Measurements from ENCODE around the gene C1QA.
"Not testable (repeated sequence)": the region's sequence is repeated elsewhere in the genome, so short reads cannot be mapped to it uniquely, and the experiment has no call there.

C1QA gene

GRCh38 chr1:22643381-22643780 is 7.0 kb downstream of the C1QA start, which contains the start of gene C1QC:
Gene C1QC, plus strand, starts transcription at chr1:22643633. Its CDS starts 391 bp downstream, at chr1:22644024.
- no peak for FAIRE-seq

DNA sequence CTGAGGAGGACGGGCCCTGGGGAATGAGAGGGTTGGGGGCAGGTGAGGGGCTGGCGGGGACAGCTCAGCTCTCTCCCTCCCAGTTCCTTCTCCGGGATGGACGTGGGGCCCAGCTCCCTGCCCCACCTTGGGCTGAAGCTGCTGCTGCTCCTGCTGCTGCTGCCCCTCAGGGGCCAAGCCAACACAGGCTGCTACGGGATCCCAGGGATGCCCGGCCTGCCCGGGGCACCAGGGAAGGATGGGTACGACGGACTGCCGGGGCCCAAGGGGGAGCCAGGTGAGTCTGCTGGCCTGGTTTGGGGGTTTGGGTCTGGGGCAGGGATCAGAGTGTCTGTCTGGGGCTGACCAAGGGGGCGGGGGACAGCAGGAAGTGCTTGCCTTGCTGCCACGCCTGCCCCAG is 7.5 kb downstream of the C1QA start:
- no peak for FAIRE-seq

DNA sequence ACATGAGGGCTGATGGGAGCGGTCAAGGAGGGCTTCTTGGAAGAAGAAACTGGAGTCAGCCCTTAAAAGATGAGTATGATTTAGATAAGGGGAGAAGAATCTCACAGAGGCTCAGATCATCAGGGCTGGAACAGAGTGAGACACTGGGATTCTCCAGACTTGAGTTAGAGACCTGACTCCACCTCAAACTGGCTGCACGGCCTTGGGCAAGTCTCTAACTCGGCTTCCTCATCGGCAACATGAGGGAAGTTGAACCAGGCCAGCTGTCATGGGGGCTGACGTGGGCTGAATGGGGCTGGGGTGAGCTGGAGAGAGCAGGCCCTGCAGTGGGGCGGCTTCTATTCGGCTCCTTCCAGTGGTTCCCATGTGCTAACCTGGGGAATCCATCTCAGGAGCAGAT is 9.5 kb downstream of the C1QA start:
- no peak for FAIRE-seq

- FAIRE-seq = no peak
Observed at GRCh38 chr1:22646384-22646783, 10.0 kb downstream of the C1QA start.

DNA sequence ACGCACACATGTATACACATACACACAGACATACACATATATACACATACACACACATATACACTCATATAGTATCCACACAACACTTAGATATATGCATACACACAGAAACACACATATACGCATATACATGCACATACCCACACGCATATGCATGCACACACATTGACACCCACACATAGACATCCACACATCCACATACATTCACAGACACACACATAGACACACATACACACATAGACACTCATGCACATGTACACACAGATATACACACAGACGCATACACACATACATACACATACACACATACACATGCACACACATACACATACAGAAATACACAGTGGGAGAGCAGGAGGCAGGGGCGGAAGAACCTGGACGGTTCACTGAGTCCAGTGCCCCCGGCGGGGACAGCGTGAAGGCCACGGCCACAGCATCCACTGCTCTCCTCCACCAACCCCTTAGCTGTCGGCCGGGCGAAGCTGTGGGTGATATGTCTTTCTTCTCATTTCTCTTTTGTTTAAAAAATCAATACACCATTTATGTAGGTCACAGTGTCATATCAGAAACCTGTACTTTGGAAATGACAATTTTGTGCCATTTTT is 13.8 kb downstream of the C1QA start:
- FAIRE-seq = no peak

DNA sequence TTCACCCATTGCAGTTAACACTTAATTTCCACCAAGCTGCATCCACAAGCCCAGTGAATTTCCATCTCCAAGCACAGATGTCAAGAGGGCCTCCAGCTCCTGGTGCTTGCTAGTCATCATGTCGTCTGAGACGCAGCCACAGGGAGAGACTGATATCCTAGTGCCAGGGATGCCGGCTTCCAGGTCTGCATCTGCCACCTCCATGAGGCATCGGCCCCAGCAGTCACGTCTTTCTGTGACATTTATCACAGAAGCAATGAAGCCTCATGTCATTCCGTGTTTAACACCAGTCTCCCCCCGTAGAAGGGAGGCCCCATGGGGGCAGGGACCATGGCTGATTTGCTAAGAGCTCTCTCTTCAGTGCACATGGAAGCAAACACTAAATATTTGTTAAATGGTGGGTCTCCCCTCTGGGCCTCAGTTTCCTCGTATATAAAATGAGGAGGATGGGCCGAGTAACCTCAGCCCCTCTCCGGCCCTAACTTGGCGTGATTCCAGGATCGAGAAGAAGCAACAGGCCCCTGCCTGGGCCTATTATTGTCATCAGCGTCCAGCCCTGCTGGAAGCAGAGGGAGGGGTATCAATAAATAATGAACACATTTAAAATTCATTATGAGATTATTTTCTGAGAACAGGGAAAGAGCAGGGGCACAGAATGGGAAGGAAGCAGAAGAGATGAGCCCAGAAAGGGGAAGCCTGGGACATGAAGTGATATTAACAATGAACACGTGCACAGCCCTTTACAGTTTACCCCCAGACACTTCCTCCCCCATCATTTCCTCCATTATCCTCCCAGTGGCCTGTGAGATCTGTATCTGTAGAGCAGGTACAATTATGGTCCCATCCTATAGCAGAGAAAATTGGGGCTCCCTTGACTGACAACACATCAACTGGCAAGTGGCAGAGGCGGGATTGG is 15.8 kb downstream of the C1QA start:
- FAIRE-seq = no peak

DNA sequence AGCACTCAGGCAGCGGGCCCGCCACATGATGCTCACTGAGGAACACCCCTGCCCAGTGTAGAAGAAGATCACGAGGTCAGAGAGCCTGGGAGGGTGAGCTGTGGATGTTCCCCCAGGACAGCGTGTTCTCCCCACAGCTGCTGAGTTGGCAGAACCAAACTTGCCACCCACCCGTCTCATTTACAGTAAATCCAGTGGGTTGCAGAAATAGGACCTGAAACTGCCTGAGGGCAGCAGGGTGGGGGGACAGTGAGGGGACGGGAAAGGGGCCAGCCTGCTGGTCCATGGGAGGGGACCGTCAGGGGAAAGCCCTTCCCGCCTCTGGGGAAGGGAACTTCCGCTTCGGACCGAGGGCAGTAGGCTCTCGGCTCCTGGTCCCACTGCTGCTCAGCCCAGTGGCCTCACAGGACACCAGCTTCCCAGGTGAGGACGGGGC is 16.5 kb downstream of the C1QA start, which contains the start of gene C1QB:
Gene C1QB (plus strand): TSS at position 356 of the 436 bp plus-strand sequence. CDS start 6,227 bp downstream, outside the sequence.
- FAIRE-seq = no peak

DNA sequence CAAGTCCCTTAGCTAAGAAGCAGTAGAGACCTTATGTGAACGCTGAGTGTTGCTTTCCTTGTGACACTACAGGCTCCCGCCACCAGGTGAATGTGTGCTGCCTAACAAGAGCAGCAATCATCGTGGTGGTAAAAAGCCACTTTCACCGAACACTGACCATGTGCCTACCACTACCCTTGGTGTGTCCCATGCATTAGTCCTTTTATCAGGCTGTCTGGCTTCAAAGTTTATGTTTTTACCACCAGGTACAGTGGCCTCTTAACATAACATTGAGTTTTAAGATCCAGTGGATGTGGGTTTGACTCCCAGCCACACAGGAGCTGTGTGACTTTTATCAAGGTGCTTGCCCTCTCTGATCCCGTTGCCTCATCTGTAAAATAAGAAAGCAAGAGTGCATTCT is 18.3 kb downstream of the C1QA start:
- FAIRE-seq = no peak

DNA sequence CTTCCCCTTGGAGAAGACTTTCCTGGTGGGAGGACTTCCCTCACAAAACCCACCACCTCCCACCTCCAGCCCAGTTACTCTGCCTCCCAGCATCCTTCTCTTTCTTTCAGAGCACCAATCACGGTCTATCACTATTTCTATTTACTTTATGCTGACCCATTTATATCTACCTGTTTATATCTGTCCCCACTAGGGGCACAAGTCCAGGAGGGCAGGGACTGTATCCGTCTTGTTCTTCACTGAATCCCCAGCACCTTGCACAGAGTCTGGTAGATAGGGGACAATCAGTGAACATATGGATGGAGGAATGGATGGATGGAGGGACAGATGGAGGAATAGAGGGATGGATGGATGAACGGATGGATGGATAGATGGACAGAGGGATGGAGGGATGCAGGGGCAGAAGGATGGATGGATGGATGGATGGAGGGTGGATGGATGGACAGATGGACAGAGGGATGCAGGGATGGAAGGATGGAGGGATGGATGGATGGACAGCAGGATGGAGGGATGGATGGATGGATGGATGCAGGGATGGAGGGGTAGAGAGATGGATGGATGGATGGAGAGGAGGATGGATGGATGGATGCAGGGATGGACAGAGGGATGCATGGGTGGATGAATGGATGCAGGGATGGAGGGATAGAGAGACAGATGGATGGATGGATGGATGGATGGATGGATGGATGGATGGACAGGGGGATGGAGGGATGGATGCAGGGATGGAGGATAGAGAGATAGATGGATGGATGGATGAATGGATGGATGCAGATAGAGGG is 22.1 kb downstream of the C1QA start:
- FAIRE-seq = no peak

- no peak for FAIRE-seq
Observed at GRCh38 chr1:22660716-22661241, 24.4 kb downstream of the C1QA start.

DNA sequence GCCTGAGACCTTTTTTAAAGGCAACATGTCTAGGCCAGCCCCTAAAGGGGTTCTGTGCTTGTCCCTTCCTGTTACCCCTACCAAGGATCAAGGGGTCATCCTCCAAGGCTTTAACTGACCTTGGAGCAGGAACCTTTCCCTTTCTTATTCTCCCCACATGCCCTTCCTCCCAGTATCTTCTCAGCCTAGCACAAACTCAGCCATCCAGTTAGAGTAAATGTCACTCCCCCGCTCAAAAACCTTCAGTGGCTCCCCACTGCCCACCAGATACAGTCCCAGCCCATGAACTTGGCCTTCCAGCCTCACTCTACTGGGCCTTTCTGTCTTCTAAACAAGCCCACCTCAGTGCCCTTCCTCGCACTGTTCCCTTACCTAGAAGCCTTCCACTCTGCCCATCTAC is 25.5 kb downstream of the C1QA start:
- no peak for FAIRE-seq

GRCh38 chr1:22662318-22662717 is 25.9 kb downstream of the C1QA start:
- FAIRE-seq = no peak

DNA sequence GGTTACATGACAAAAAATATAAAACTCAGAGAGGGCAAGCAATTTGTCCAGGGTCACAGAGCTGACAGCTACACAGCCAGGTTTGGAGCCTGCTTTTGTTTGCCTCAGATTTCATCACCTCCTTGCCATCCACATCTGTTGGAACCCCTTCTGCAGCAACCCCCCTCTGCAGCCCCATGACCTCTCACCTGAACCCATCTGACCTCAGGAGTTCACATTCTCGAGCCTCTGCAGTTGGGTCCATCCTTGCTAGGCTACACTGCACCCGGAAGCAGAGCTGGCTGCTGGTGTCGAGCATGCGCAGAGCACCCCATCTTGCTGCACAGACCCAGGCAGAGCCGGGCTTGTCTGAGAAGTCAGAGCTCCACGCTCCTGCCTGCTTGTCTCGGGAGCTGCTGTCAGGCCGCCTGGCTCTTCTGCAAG is 26.6 kb downstream of the C1QA start:
- no peak for FAIRE-seq

DNA sequence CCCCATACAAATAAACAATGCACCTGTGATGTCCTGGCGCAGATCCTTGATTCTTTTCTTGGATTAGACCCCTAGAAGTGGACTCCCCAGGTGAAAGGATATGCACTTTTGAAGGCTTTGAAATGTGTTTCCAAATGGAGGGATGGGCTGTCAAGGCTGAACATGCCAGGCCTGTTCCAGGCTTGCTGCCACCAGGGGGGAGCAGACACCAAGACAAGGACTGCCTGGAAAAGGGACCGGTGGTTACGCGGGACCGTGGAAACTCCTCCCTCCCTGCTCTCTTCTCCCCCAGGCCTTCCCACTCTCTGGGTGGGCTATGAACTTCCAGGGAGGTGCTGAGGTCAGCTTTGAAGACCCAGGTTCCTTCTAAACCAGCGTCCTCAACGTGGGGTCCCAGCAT is 29.3 kb downstream of the C1QA start:
- no peak for FAIRE-seq

GRCh38 chr1:22666412-22666811 is 30.0 kb downstream of the C1QA start:
- FAIRE-seq = no peak

DNA sequence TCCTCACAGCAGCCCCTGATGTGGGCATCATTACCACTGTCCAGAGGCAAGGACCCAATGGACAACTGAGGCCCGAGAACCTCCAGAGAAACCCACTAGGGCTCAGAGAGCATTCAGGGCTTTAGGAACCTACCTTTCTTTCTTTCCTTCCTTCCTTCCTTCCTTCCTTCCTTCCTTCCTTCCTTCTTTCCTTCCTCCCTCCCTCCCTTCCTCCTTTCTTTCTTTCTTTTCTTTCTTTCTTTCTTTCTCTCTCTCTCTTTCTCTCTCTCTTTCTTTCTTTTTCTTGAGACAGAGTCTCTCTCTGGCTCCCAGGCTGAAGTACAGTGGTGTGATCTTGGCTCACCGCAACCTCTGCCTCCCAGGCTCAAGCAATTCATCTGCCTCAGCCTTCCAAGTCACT is 32.4 kb downstream of the C1QA start:
- FAIRE-seq = not testable (repeated sequence)

DNA sequence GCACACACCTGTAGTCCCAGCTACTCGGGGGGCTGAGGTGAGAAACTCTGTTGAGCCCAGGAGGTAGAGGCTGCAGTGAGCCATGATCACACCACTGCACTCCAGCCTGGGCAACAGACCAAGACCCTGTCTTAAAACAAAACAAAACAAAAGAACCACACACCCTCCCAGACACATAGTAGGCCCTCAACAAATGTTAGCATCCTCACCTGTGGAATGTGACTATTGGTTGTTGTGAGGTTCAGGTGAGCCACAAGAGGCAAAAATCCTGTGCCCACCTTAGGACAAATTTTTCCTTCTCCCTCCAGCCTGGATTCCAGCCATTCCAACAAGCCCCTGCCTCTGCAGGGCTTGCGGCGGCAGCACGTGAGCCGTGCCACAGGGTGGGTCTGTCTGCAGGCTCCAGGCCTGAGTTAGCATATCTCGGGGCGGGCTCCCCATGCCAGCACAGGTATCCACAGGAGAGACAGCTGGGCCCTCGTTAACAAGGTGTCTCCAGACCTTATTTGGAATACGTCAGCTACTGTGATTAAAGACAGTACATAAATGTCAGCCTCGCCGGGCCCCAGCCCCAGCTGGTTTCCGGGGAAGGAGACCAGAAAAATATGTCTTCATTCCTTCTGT is 34.0 kb downstream of the C1QA start:
- FAIRE-seq = no peak

DNA sequence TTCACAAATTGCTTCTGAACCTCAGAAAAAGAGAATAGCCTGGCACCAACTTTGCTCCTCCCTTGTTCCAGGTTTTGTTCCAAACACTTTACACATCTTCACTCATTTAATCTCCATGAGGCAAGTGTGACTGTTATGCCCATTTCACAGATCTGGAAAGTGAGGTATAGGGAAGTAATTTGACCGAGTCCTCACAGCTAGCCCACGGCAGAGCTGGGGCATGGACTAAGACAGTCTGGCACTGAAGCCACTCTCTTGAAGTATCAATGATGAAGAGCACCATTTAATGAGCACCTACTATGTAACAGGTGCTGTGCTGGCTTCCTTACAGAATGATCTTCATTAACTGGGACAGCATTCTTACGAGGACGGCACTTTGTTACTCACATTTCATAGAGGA is 35.6 kb downstream of the C1QA start:
- FAIRE-seq = no peak

GRCh38 chr1:22673486-22674409 is 37.3 kb downstream of the C1QA start:
- no peak for FAIRE-seq

DNA sequence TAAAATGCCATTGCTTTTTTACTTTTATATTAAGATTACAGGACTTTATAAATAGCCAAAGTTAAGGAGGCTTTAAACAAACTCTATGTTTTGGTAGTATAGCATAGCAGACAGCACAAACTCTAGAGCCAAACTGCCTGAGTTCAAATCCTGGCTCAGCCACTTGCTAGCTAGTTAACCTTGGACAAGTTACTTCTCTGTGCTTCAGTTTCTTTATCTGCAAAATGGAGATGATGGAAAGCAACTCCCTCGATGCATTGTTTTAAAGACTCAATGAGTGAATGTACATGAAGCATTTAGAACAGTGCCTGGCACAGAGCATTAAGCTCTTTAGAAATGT is 38.0 kb downstream of the C1QA start:
- FAIRE-seq = no peak

DNA sequence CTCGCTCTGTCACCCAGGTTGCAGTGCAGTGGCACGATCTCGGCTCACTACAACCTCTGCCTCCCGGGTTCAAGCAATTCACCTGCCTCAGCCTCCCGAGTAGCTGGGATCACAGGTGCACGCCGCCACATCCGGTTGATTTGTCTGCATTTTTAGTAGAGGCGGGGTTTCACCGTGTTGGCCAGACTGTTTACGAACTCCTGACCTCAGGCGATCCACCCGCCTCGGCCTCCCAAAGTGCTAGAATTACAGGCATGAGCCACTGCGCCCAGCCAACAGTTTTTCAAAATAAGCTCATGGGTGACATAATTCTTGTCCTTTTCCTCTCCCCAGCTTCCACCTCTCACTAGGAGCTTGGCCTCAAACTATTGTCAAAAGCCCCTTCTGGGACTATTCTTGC is 39.7 kb downstream of the C1QA start:
- FAIRE-seq = not testable (repeated sequence)
